Testis (tissue), 2 donors: Measurements from ENCODE around the gene FSHR.

Experiments
- POLR2A ChIP-seq: fragments of 450-650 bp; IDR thresholded peaks from one replicate; pipeline ENCODE4 v1.6.1; 2017; ENCODE audit warnings: antibody characterized with exemption, mild to moderate bottlenecking, moderate library complexity
- TF ChIP-seq, protein P1 (sequence below), 3 experiments: fragments of 450-650 bp in 2 of 3; fragments of 200-600 bp in 1 of 3; sonication (generic) in 1 of 3; IDR thresholded peaks; one replicate each; pipeline ENCODE4 v1.5.1; 2016 to 2019; ENCODE audit warnings: antibody characterized with exemption in 3 of 3, mild to moderate bottlenecking in 2 of 3, moderate library complexity in 1 of 3

DNA sequence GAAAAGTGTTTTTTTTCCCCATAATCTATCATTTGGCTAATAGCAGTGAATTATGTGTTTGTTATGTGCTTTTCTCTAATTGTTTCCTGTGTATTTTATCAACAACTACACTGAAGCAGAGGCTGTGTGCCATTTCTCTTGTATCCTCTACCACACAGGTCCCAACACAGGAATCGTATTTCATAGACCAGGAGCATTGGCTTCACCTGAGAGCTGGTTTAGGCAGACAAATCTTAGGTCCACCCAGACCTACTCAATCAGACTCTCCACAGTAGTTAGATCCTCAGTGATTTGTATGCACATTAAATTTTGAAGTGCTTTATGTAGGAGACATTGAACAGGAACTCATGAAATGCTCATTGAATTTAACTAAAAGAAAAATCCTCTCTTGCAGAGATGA, 109.2 kb downstream of the FSHR start:
- TF ChIP-seq, protein P1, sequence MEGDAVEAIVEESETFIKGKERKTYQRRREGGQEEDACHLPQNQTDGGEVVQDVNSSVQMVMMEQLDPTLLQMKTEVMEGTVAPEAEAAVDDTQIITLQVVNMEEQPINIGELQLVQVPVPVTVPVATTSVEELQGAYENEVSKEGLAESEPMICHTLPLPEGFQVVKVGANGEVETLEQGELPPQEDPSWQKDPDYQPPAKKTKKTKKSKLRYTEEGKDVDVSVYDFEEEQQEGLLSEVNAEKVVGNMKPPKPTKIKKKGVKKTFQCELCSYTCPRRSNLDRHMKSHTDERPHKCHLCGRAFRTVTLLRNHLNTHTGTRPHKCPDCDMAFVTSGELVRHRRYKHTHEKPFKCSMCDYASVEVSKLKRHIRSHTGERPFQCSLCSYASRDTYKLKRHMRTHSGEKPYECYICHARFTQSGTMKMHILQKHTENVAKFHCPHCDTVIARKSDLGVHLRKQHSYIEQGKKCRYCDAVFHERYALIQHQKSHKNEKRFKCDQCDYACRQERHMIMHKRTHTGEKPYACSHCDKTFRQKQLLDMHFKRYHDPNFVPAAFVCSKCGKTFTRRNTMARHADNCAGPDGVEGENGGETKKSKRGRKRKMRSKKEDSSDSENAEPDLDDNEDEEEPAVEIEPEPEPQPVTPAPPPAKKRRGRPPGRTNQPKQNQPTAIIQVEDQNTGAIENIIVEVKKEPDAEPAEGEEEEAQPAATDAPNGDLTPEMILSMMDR (IDR thresholded peaks at IDR 0.05): no peak
- TF ChIP-seq POLR2A: no peak
